KMS-11 (cell line): ENCODE measurements around the gene NCR2.

ENCODE experiments used
- H2AFZ ChIP-seq: fragments of 200-600 bp; sonication (generic); 2 replicates; pipeline ENCODE4 v1.6.1; 2016; ENCODE audit warnings: antibody characterized with exemption, mixed run types, low read depth
- H3K27ac ChIP-seq: fragments of 200-600 bp; sonication (generic); 2 replicates; pipeline ENCODE4 v1.6.1; 2016; ENCODE audit warnings: mild to moderate bottlenecking, mixed run types
- H3K27me3 ChIP-seq: fragments of 200-600 bp; sonication (generic); 2 replicates; pipeline ENCODE4 v1.6.1; 2017; ENCODE audit warnings: mild to moderate bottlenecking, low read depth, mixed run types, moderate library complexity; ENCODE audit not compliant: insufficient read depth
- H3K36me3 ChIP-seq: fragments of 200-600 bp; sonication (generic); 2 replicates; pipeline ENCODE4 v1.6.1; 2017; ENCODE audit warnings: mild to moderate bottlenecking, mixed run types; ENCODE audit not compliant: insufficient read depth
- H3K4me1 ChIP-seq: fragments of 200-600 bp; sonication (generic); 2 replicates; pipeline ENCODE4 v1.6.1; 2016; ENCODE audit warnings: mild to moderate bottlenecking, low read depth, mixed run types; ENCODE audit not compliant: poor library complexity, severe bottlenecking
- H3K4me2 ChIP-seq: fragments of 200-600 bp; sonication (generic); 2 replicates; pipeline ENCODE4 v1.7.0; 2016; ENCODE audit warnings: mild to moderate bottlenecking, mixed run types
- H3K4me3 ChIP-seq: fragments of 200-600 bp; sonication (generic); IDR thresholded peaks from 2 replicates; pipeline ENCODE4 v1.6.1; 2017; ENCODE audit warnings: low read depth, low read length, mixed read lengths; ENCODE audit not compliant: insufficient read depth
- H3K79me2 ChIP-seq: fragments of 200-600 bp; sonication (generic); 2 replicates; pipeline ENCODE4 v1.6.1; 2016; ENCODE audit warnings: low read depth, mixed run types; ENCODE audit not compliant: insufficient read depth
- H3K9ac ChIP-seq: fragments of 200-600 bp; sonication (generic); 2 replicates; pipeline ENCODE4 v1.6.1; 2016; ENCODE audit warnings: mild to moderate bottlenecking, mixed run types
- H4K20me1 ChIP-seq: fragments of 200-600 bp; sonication (generic); 2 replicates; pipeline ENCODE4 v1.6.1; 2016; ENCODE audit warnings: mild to moderate bottlenecking, mixed run types; ENCODE audit not compliant: insufficient read depth
- CTCF ChIP-seq: fragments of 200-600 bp; sonication (generic); conservative IDR thresholded peaks from 2 replicates; pipeline ENCODE4 v1.6.1; 2017; ENCODE audit warnings: low read depth, mild to moderate bottlenecking, antibody characterized with exemption, low read length, moderate library complexity, mixed read lengths

The NCR2 gene

GRCh38 chr6:41335296-41335695 lies at the start of gene NCR2:
NCR2 (plus strand) TSS chr6:41335608; CDS start chr6:41335877, 269 bp downstream.
- no peak within 1 kb of the TSS for H3K4me3 ChIP-seq
- H4K20me1 ChIP-seq: no peaks in the 10 kb centered on the region
- no peaks in the 10 kb centered on the region for H3K36me3 ChIP-seq
- no peaks in the 10 kb centered on the region for H3K27me3 ChIP-seq
- no peaks in the 10 kb centered on the region for H3K79me2 ChIP-seq
- no peak within 1 kb of the TSS for H3K27ac ChIP-seq
- H3K9ac ChIP-seq: no peak within 1 kb of the TSS
- peaks cover 17% of the 10 kb centered on the region for H3K4me1 ChIP-seq
- no peak within 1 kb of the TSS for H3K4me2 ChIP-seq
- 0 out of 2 replicates have a peak within 1 kb of the TSS, but pooled peaks have one; percentile 14 for H2AFZ ChIP-seq
- TF ChIP-seq CTCF: no peak

GRCh38 chr6:41286544-41287346 lies 48.7 kb upstream of the NCR2 start, which contains the start of gene TREM1:
TREM1 (minus strand) TSS chr6:41286682; CDS start chr6:41286655, 27 bp downstream.
- H3K4me1 ChIP-seq: no peaks in the 10 kb centered on the region
- H3K27ac ChIP-seq: no peak within 1 kb of the TSS
- no peak within 1 kb of the TSS for H3K4me2 ChIP-seq
- H2AFZ ChIP-seq: no peak within 1 kb of the TSS
- H3K9ac ChIP-seq: no peak within 1 kb of the TSS
- no peak for TF ChIP-seq CTCF
- H3K4me3 ChIP-seq: no peak within 1 kb of the TSS
- H3K36me3 ChIP-seq: no peaks in the 10 kb centered on the region
- no peaks in the 10 kb centered on the region for H3K79me2 ChIP-seq
- no peaks in the 10 kb centered on the region for H4K20me1 ChIP-seq
- H3K27me3 ChIP-seq: no peaks in the 10 kb centered on the region

- H3K4me1 ChIP-seq: no peaks in the 10 kb centered on the region
- no peaks in the 10 kb centered on the region for H3K79me2 ChIP-seq
- H3K4me3 ChIP-seq: no peak overlapping the region
- TF ChIP-seq CTCF: no peak
- H3K27ac ChIP-seq: no peak overlapping the region
- no peak overlapping the region for H3K9ac ChIP-seq
- no peaks in the 10 kb centered on the region for H4K20me1 ChIP-seq
- H3K4me2 ChIP-seq: no peak overlapping the region
- H3K36me3 ChIP-seq: no peaks in the 10 kb centered on the region
- H2AFZ ChIP-seq: no peak overlapping the region
- no peaks in the 10 kb centered on the region for H3K27me3 ChIP-seq
These were observed 47.2 kb upstream of the NCR2 start for GRCh38 chr6:41288030-41288753.

- no peaks in the 10 kb centered on the region for H3K79me2 ChIP-seq
- H3K36me3 ChIP-seq: no peaks in the 10 kb centered on the region
- TF ChIP-seq CTCF: no peak
- no peak overlapping the region for H3K27ac ChIP-seq
- H3K4me1 ChIP-seq: no peaks in the 10 kb centered on the region
- no peak overlapping the region for H3K9ac ChIP-seq
- no peaks in the 10 kb centered on the region for H4K20me1 ChIP-seq
- H3K4me2 ChIP-seq: no peak overlapping the region
- no peaks in the 10 kb centered on the region for H3K27me3 ChIP-seq
- H3K4me3 ChIP-seq: no peak overlapping the region
- H2AFZ ChIP-seq: no peak overlapping the region
These were observed 46.7 kb upstream of the NCR2 start for GRCh38 chr6:41288754-41289129.
